ENCODE data around the gene ASAP2. TPM values are rescaled to one million over a fixed set of nuclear protein-coding genes. Genes with fewer than 3 reads are reported as not detected.

ASAP2 gene
- polyA plus RNA-seq, 3 donors: 0.08 to 1.1 (median 0.20) TPM

- Histone ChIP-seq H3K4me2 (replicated peaks; ENCODE audit: extremely low read depth, low read length, poor library complexity, severe bottlenecking) (peak overlapping the region; percentile 48), H3K79me2 (ENCODE audit: insufficient read depth, low read length) (no peaks in the 10 kb centered on the region), H3K9ac (ENCODE audit: insufficient read depth, low read length, poor library complexity, severe bottlenecking) (no peak overlapping the region), H3K27me3 (ENCODE audit: control insufficient read depth in 2 of 2, insufficient read depth in 2 of 2, low read length in 2 of 2) (no peaks in the 10 kb centered on the region), H3K4me1 (ENCODE audit: control insufficient read depth in 1 of 2, insufficient read depth in 2 of 2, low read length in 2 of 2) (peaks cover 55 to 64% of the 10 kb centered on the region in 2 donors), H3K36me3 (replicated peaks in 1 of 2; ENCODE audit: control insufficient read depth in 1 of 2, insufficient read depth in 2 of 2, low read length in 2 of 2) (no peaks in the 10 kb centered on the region), H3K9me3 (replicated peaks in 1 of 2; ENCODE audit: control insufficient read depth in 1 of 2, insufficient read depth in 1 of 2, low read length in 2 of 2) (no peaks in the 10 kb centered on the region), H2AFZ (ENCODE audit: insufficient read depth, low read depth, low read length, poor library complexity, severe bottlenecking) (peak overlapping the region; percentile 77), H4K20me1 (ENCODE audit: insufficient read depth, low read length) (no peaks in the 10 kb centered on the region), H3K27ac (ENCODE audit: low read depth in 1 of 2, low read length in 2 of 2) (no peak overlapping the region), H3K4me3 (replicated peaks in 1 of 3; ENCODE audit: low read depth in 2 of 3, low read length in 3 of 3) (no peak overlapping the region)
- intact Hi-C loops (cut with micrococcal nuclease): loop anchor here (5.0 to 10.0 kb wide), 2 partner anchors 55 to 58 kb away; partner anchors contain the start of gene ASAP2 (in 2 of the 2)
- Mint-ChIP-seq H3K4me1 (peaks cover 61% of the 10 kb centered on the region), H3K4me3 (no peak overlapping the region), H3K9me3 (peaks cover 0 to 2% (median 0%) of the 10 kb centered on the region in 7 donors), H3K27ac (peak overlapping the region in 1 of 7 donors; percentile 58), H3K36me3 (no peaks in the 10 kb centered on the region), H3K27me3 (ENCODE audit: low read depth in 3 of 3) (peaks cover 0 to 3% (median 1%) of the 10 kb centered on the region in 3 donors)
- TF ChIP-seq CTCF (IDR thresholded peaks at IDR 0.05): no peak
- 95% methylated on average over 11 of the region's 14 CpGs for WGBS (ENCODE audit: insufficient coverage)
- no peak for DNase-seq
Observed at GRCh38 chr2:9262671-9263171, 56.1 kb downstream of the ASAP2 start.

GRCh38 chr2:9263428-9263827 is 56.8 kb downstream of the ASAP2 start:
- Histone ChIP-seq H3K9ac (ENCODE audit: insufficient read depth, low read length, poor library complexity, severe bottlenecking) (peak overlapping the region; percentile 48), H3K27me3 (ENCODE audit: control insufficient read depth in 2 of 2, insufficient read depth in 2 of 2, low read length in 2 of 2) (no peaks in the 10 kb centered on the region), H3K4me2 (replicated peaks; ENCODE audit: extremely low read depth, low read length, poor library complexity, severe bottlenecking) (peak overlapping the region; percentile 48), H3K27ac (ENCODE audit: low read depth in 1 of 2, low read length in 2 of 2) (no peak overlapping the region), H2AFZ (ENCODE audit: insufficient read depth, low read depth, low read length, poor library complexity, severe bottlenecking) (peak overlapping the region; percentile 77), H3K4me1 (ENCODE audit: control insufficient read depth in 1 of 2, insufficient read depth in 2 of 2, low read length in 2 of 2) (peaks cover 50 to 59% of the 10 kb centered on the region in 2 donors), H3K4me3 (replicated peaks in 1 of 3; ENCODE audit: low read depth in 2 of 3, low read length in 3 of 3) (peak overlapping the region in 2 of 3 experiments; percentile 10 to 34), H4K20me1 (ENCODE audit: insufficient read depth, low read length) (no peaks in the 10 kb centered on the region), H3K79me2 (ENCODE audit: insufficient read depth, low read length) (no peaks in the 10 kb centered on the region), H3K36me3 (replicated peaks in 1 of 2; ENCODE audit: control insufficient read depth in 1 of 2, insufficient read depth in 2 of 2, low read length in 2 of 2) (no peaks in the 10 kb centered on the region), H3K9me3 (replicated peaks in 1 of 2; ENCODE audit: control insufficient read depth in 1 of 2, insufficient read depth in 1 of 2, low read length in 2 of 2) (no peaks in the 10 kb centered on the region)
- Mint-ChIP-seq H3K4me1 (peaks cover 59% of the 10 kb centered on the region), H3K36me3 (no peaks in the 10 kb centered on the region), H3K4me3 (peak overlapping the region; percentile 69 to 88), H3K27me3 (ENCODE audit: low read depth in 3 of 3) (peaks cover 0 to 3% (median 1%) of the 10 kb centered on the region in 3 donors), H3K9me3 (peaks cover 0 to 2% (median 0%) of the 10 kb centered on the region in 7 donors), H3K27ac (peak overlapping the region in 3 of 7 donors; percentile 43 to 70 (median 63))
- intact Hi-C loops (cut with micrococcal nuclease): loop anchor here (5.0 to 10.0 kb wide), 2 partner anchors 56 to 59 kb away; partner anchors contain the start of gene ASAP2 (in 2 of the 2)
- DNase-seq: peak in 2 of 3 donors; percentile 20 to 30
- no peak for TF ChIP-seq CTCF (IDR thresholded peaks at IDR 0.05)
- 6% methylated on average over 2 of the region's 14 CpGs for WGBS (ENCODE audit: insufficient coverage)

Data from CD14-positive monocyte (primary cell).